HG03280 (cell line): Measurements from ENCODE around the gene CADM2.

Experiments
- ATAC-seq: cut with Tn5 transposase; IDR thresholded peaks from one replicate; pipeline ENCODE4 v1.9.1; 2021; ENCODE audit warnings: mild to moderate bottlenecking, moderate library complexity; ENCODE audit not compliant: unreplicated experiment

CADM2 gene

GRCh38 chr3:85780806-85781205, 822.0 kb downstream of the CADM2 start:
- no peak for ATAC-seq

- no peak for ATAC-seq
Measured at GRCh38 chr3:85781806-85782205, 823.0 kb downstream of the CADM2 start.

- no peak for ATAC-seq
Measured at GRCh38 chr3:85783291-85783690, 824.5 kb downstream of the CADM2 start.

GRCh38 chr3:85785766-85786165, 827.0 kb downstream of the CADM2 start:
- no peak for ATAC-seq

GRCh38 chr3:85790445-85791030, 831.7 kb downstream of the CADM2 start:
- ATAC-seq = no peak

- no peak for ATAC-seq
Measured at GRCh38 chr3:85796140-85796539, 837.4 kb downstream of the CADM2 start.

GRCh38 chr3:85800676-85801075, 841.9 kb downstream of the CADM2 start:
- no peak for ATAC-seq

- ATAC-seq = no peak
Measured at GRCh38 chr3:85801955-85802354, 843.2 kb downstream of the CADM2 start.

GRCh38 chr3:85808755-85809154, 850.0 kb downstream of the CADM2 start:
- no peak for ATAC-seq

- peak; percentile 48 for ATAC-seq
Measured at GRCh38 chr3:85821130-85821756, 862.5 kb downstream of the CADM2 start.

GRCh38 chr3:85835857-85836440, 877.2 kb downstream of the CADM2 start:
- no peak for ATAC-seq

GRCh38 chr3:85837402-85837801, 878.6 kb downstream of the CADM2 start:
- no peak for ATAC-seq

- ATAC-seq = no peak
Measured at GRCh38 chr3:85838921-85839320, 880.1 kb downstream of the CADM2 start.

GRCh38 chr3:85842081-85842480, 883.3 kb downstream of the CADM2 start:
- ATAC-seq = no peak

GRCh38 chr3:85846940-85847339, 888.2 kb downstream of the CADM2 start:
- ATAC-seq = no peak

- ATAC-seq = no peak
Measured at GRCh38 chr3:85851071-85851470, 892.3 kb downstream of the CADM2 start.

- no peak for ATAC-seq
Measured at GRCh38 chr3:85853805-85854204, 895.0 kb downstream of the CADM2 start.

GRCh38 chr3:85862893-85863455, 904.2 kb downstream of the CADM2 start:
- no peak for ATAC-seq

GRCh38 chr3:85864896-85865295, 906.1 kb downstream of the CADM2 start:
- no peak for ATAC-seq

GRCh38 chr3:85867072-85867471, 908.3 kb downstream of the CADM2 start:
- ATAC-seq = no peak

- no peak for ATAC-seq
Measured at GRCh38 chr3:85875589-85875988, 916.8 kb downstream of the CADM2 start.

GRCh38 chr3:85877631-85878030, 918.8 kb downstream of the CADM2 start:
- ATAC-seq = no peak
